GM21786 (cell line): ENCODE results near the gene NELFB.

ENCODE experiments used
- ATAC-seq: cut with Tn5 transposase; IDR thresholded peaks from one replicate; pipeline ENCODE4 v1.9.1; 2021; ENCODE audit not compliant: unreplicated experiment

Gene NELFB

GRCh38 chr9:137223078-137223970 is 31.8 kb upstream of the NELFB start:
- ATAC-seq = peak; percentile 87

GRCh38 chr9:137224830-137225694 is 30.1 kb upstream of the NELFB start, which contains the start of gene CYSRT1:
CYSRT1 (plus strand) TSS chr9:137225174; CDS start chr9:137225622, 448 bp downstream.
- ATAC-seq = no peak

GRCh38 chr9:137225699-137226331 is 29.3 kb upstream of the NELFB start:
- ATAC-seq = no peak

GRCh38 chr9:137226338-137227053 is 28.6 kb upstream of the NELFB start:
- no peak for ATAC-seq

GRCh38 chr9:137227054-137227852 is 27.9 kb upstream of the NELFB start, which contains the start of gene RNF224:
RNF224 (plus strand) TSS chr9:137227502; CDS start chr9:137228336, 834 bp downstream.
- no peak for ATAC-seq

GRCh38 chr9:137227853-137228505 is 27.1 kb upstream of the NELFB start:
- no peak for ATAC-seq

GRCh38 chr9:137228506-137228967 is 26.6 kb upstream of the NELFB start:
- ATAC-seq = no peak

- ATAC-seq = no peak
Observed at GRCh38 chr9:137228968-137229896, 25.9 kb upstream of the NELFB start.

- no peak for ATAC-seq
Observed at GRCh38 chr9:137229903-137230704, 25.0 kb upstream of the NELFB start.

GRCh38 chr9:137230705-137231371 is 24.3 kb upstream of the NELFB start, which contains the start of gene SLC34A3:
SLC34A3 (plus strand) TSS chr9:137230901; CDS start chr9:137231703, 802 bp downstream.
- ATAC-seq = no peak

GRCh38 chr9:137231372-137232039 is 23.6 kb upstream of the NELFB start:
- no peak for ATAC-seq

- ATAC-seq = no peak
Observed at GRCh38 chr9:137232101-137232500, 23.0 kb upstream of the NELFB start.

GRCh38 chr9:137232510-137232909 is 22.6 kb upstream of the NELFB start:
- ATAC-seq = no peak

- no peak for ATAC-seq
Observed at GRCh38 chr9:137233143-137233980, 21.8 kb upstream of the NELFB start.

GRCh38 chr9:137234055-137234697 is 21.0 kb upstream of the NELFB start:
- ATAC-seq = no peak
